SK-N-SH (cell line): ENCODE data around the gene PPP2R1A. TPM values are rescaled to one million over a fixed set of nuclear protein-coding genes. Genes with fewer than 3 reads are reported as not detected.

ENCODE experiments used
- CTCF ChIA-PET: fragments of 300-600, 350-600 bp; formaldehyde crosslinking; extraction: SDS; loops from one replicate; lab custom pipeline; 2021; lab: Yijun Ruan, JAX
- POLR2A ChIA-PET: fragments of 350-600 bp; sonication (Branson Sonifier 250); formaldehyde crosslinking; extraction: SDS; loops from one replicate; lab custom pipeline; 2020; ENCODE audit warnings: antibody characterized with exemption, inconsistent platforms; lab: Yijun Ruan, JAX
- DNase-seq: peaks from one replicate; pipeline ENCODE4 v3.0.0; 2012
- H2AFZ ChIP-seq: fragments of 200-600 bp; sonication (generic); 2 replicates; pipeline ENCODE4 v1.8.1; 2016; ENCODE audit warnings: antibody characterized with exemption, mild to moderate bottlenecking, low read depth
- H3F3A ChIP-seq: fragments of 200-600 bp; sonication (generic); replicated peaks from 2 replicates; pipeline ENCODE3; 2016; ENCODE audit warnings: antibody characterized with exemption, mild to moderate bottlenecking; ENCODE audit not compliant: insufficient read depth
- H3K27ac ChIP-seq, 2 experiments: fragments of 200-500 bp in 1 of 2; fragments of 200-600 bp in 1 of 2; sonication (Bioruptor generic) in 1 of 2; sonication (generic), shearing (Covaris generic) in 1 of 2; 2 replicates each; pipeline versions ENCODE4 v1.5.1 to v1.6.1; 2014 to 2016; ENCODE audit warnings: low read depth in 2 of 2, inconsistent platforms in 1 of 2, low read length in 1 of 2, mild to moderate bottlenecking in 1 of 2, mixed read lengths in 1 of 2
- H3K27me3 ChIP-seq: fragments of 200-600 bp; sonication (generic), shearing (Covaris generic); 2 replicates; pipeline ENCODE4 v1.6.1; 2016; ENCODE audit warnings: mixed run types; ENCODE audit not compliant: insufficient read depth
- H3K36me3 ChIP-seq, 2 experiments: fragments of 200-500 bp in 1 of 2; fragments of 200-600 bp in 1 of 2; sonication (Bioruptor generic) in 1 of 2; sonication (generic) in 1 of 2; replicated peaks in 1 of 2; 2 replicates each; pipeline versions ENCODE3 to v1.5.1; 2014 to 2016; ENCODE audit warnings: low read length in 1 of 2, mild to moderate bottlenecking in 1 of 2; ENCODE audit not compliant: insufficient read depth in 2 of 2, control insufficient read depth in 1 of 2
- H3K4me1 ChIP-seq, 2 experiments: fragments of 200-500 bp in 1 of 2; fragments of 200-600 bp in 1 of 2; sonication (Bioruptor generic) in 1 of 2; sonication (generic), shearing (Covaris generic) in 1 of 2; 2 replicates each; pipeline versions ENCODE4 v1.5.1 to v1.6.1; 2014 to 2016; ENCODE audit warnings: low read depth in 1 of 2, low read length in 1 of 2, mixed run types in 1 of 2; ENCODE audit not compliant: insufficient read depth in 2 of 2, control insufficient read depth in 1 of 2
- H3K4me2 ChIP-seq: fragments of 200-600 bp; sonication (generic), shearing (Covaris generic); 2 replicates; pipeline ENCODE4 v1.6.1; 2017; ENCODE audit warnings: mixed run types
- H3K4me3 ChIP-seq, 2 experiments: fragments of 200-500 bp in 1 of 2; fragments of 200-600 bp in 1 of 2; sonication (Bioruptor generic) in 1 of 2; sonication (generic), shearing (Covaris generic) in 1 of 2; 2 replicates each; pipeline versions ENCODE4 v1.5.1 to v1.8.1; 2014 to 2016; ENCODE audit warnings: low read depth in 2 of 2, inconsistent platforms in 1 of 2, low read length in 1 of 2, mild to moderate bottlenecking in 1 of 2, mixed read lengths in 1 of 2, moderate library complexity in 1 of 2
- H3K79me2 ChIP-seq: fragments of 200-600 bp; sonication (generic); 2 replicates; pipeline ENCODE4 v1.8.1; 2017; ENCODE audit warnings: mild to moderate bottlenecking; ENCODE audit not compliant: insufficient read depth
- H3K9ac ChIP-seq: fragments of 200-600 bp; sonication (generic); 2 replicates; pipeline ENCODE4 v1.6.1; 2017; ENCODE audit warnings: mixed run types
- H3K9me2 ChIP-seq: fragments of 200-600 bp; sonication (generic); 2 replicates; pipeline ENCODE4 v1.6.1; 2017; ENCODE audit warnings: mixed run types
- H3K9me3 ChIP-seq: fragments of 200-600 bp; sonication (generic); 2 replicates; pipeline ENCODE4 v1.6.1; 2017; ENCODE audit warnings: mixed run types, mild to moderate bottlenecking, moderate library complexity
- H4K20me1 ChIP-seq: fragments of 200-600 bp; sonication (generic); 2 replicates; pipeline ENCODE4 v1.6.1; 2017; ENCODE audit warnings: mild to moderate bottlenecking, mixed run types; ENCODE audit not compliant: insufficient read depth
- FOXJ3 ChIP-seq: sonication (generic); formaldehyde crosslinking; IDR thresholded peaks from 2 replicates; pipeline ENCODE4 v1.5.1; 2020; ENCODE audit warnings: mild to moderate bottlenecking, missing genetic modification reagents
- JUND ChIP-seq: IDR thresholded peaks from 2 replicates; pipeline ENCODE4 v1.4.0; 2012
- MEF2A ChIP-seq: IDR thresholded peaks from 2 replicates; pipeline ENCODE4 v1.4.0; 2012; ENCODE audit warnings: low read depth, borderline replicate concordance
- MXI1 ChIP-seq: IDR thresholded peaks from 2 replicates; pipeline ENCODE4 v1.6.1; 2012; ENCODE audit warnings: mild to moderate bottlenecking, low read depth, low read length, improper control_type of control experiment
- NFIC ChIP-seq: IDR thresholded peaks from 2 replicates; pipeline ENCODE4 v1.4.0; 2012; ENCODE audit warnings: borderline replicate concordance
- POLR2AphosphoS5 ChIP-seq: IDR thresholded peaks from 2 replicates; pipeline ENCODE4 v1.6.1; 2012; ENCODE audit warnings: low read depth, low read length
- RCOR1 ChIP-seq: fragments of 150-350 bp; IDR thresholded peaks from 2 replicates; pipeline ENCODE4 v1.6.1; 2017; ENCODE audit warnings: antibody characterized with exemption, low read length
- TAF1 ChIP-seq: IDR thresholded peaks from 2 replicates; pipeline ENCODE4 v1.6.1; 2012; ENCODE audit warnings: low read depth, mild to moderate bottlenecking, low read length, moderate library complexity, borderline replicate concordance
- YY1 ChIP-seq: IDR thresholded peaks from 2 replicates; pipeline ENCODE4 v1.4.0; 2012; ENCODE audit warnings: low read depth, mild to moderate bottlenecking
- WGBS: methylation state at CpG from one replicate; pipeline ENCODE4 v1.1.6; 2017; ENCODE audit warnings: low lambda C conversion rate; 5-methylcytosine and 5-hydroxymethylcytosine counted together
- polyA plus RNA-seq, 3 experiments: library from polyadenylated mRNA; depleted of rRNA; stranded (reverse); fragments of >200 nt; gene quantifications; 2 replicates each; pipeline ENCODE4 v1.2.3, GENCODE V29; 2012
- TF ChIP-seq, protein P1 (sequence below): IDR thresholded peaks from 2 replicates; pipeline ENCODE4 v1.4.0; 2012; ENCODE audit warnings: low read depth, borderline replicate concordance
- TF ChIP-seq, protein P2 (sequence below): IDR thresholded peaks from 2 replicates; pipeline ENCODE4 v1.4.0; 2012; ENCODE audit warnings: low read depth, borderline replicate concordance
- TF ChIP-seq, protein P3 (sequence below): IDR thresholded peaks from 2 replicates; pipeline ENCODE4 v1.4.0; 2012; ENCODE audit warnings: low read depth

PPP2R1A gene
- polyA plus RNA-seq, 1 of the 3 experiments (the other 2 are of a cell fraction), result 163 TPM

DNA sequence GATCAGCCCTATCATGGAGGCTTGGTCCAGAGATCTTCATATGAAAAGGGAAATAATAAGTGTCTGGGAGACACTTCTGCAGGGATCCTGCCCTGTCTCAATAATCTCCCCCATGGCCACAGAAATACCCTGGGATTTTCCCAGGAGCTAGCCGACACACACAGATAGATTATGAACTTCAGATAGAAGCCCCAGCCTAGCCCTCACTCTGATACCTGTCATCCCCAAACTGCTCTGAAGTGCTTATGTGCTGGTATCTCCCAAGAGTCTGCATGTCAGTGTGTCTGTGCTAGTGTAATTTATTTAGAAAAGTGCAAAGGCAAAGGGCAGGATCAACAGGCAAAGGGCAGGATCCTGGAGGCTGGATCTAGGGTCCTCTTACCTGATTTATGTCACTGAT is 40.8 kb downstream of the PPP2R1A start:
- DNase-seq, result no peak
- no peak overlapping the region; the same call in 1 of the 2 replicates for H3K4me2 ChIP-seq
- no peaks in the 10 kb centered on the region for H3K9me2 ChIP-seq
- no peak overlapping the region for H3K27ac ChIP-seq
- H3K79me2 ChIP-seq, result no peaks in the 10 kb centered on the region
- H3K36me3 ChIP-seq, result peaks cover 30 to 34% of the 10 kb centered on the region in 2 experiments
- H3K4me1 ChIP-seq, result no peaks in the 10 kb centered on the region; a peak in 1 of 4 replicates
- no peak overlapping the region for H3K9ac ChIP-seq
- TF ChIP-seq JUND, result no peak
- no peaks in the 10 kb centered on the region for H3K9me3 ChIP-seq
- no peak overlapping the region for H3K4me3 ChIP-seq
- WGBS, result 57% methylated on average over 1 of the region's 1 CpG
- peaks cover 21% of the 10 kb centered on the region for H3F3A ChIP-seq
- ChIA-PET POLR2A (no interaction called here), CTCF (interaction anchor here (1.0 kb wide), 2 partner anchors 17 to 91 kb away, joined by 3 to 4 read pairs; partner anchors contain the start of gene ZNF616)
- no peaks in the 10 kb centered on the region for H4K20me1 ChIP-seq
- H2AFZ ChIP-seq, result no peak overlapping the region
- H3K27me3 ChIP-seq, result no peaks in the 10 kb centered on the region

DNA sequence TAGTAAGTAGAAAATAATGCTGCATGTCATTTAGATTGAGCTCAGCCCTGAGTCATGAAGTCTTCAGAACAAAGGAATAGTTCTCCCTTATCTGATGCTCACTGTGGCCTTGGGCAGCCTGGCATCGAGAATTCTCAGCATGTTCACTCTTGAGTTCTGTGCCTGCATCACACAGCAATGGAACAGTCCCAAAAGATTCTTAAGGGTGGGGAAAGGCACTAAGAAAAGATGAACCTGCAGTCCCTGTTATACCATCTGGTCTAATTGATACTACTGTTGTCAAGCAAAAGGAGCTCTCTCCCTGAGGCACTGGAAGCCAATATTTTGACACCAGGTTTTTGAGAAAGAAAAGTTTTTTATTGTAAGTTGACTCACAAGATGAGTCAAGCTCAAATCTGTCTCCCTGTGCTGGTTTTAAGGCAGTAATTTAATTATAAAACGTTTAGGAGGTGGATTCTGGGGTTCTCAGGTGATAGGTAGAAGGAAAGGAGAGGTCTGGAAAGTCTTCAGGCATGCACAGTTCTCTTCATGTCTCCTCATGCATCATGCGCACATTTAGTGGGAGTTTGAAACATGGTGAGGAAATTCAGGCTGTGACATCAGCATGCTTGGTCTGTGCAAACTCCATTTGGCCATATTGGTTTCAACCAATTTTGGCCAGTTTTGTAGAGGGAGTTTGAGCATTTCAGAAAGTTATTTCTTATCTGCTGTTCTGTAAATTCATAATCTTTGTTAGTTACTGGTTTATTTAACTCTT is 41.5 kb downstream of the PPP2R1A start:
- H3K79me2 ChIP-seq, result no peaks in the 10 kb centered on the region
- DNase-seq, result no peak
- H3K4me3 ChIP-seq, result no peak overlapping the region
- H3K27me3 ChIP-seq, result no peaks in the 10 kb centered on the region
- no peaks in the 10 kb centered on the region for H3K9me3 ChIP-seq
- ChIA-PET CTCF (interaction anchor here (1.0 to 2.0 kb wide), 3 partner anchors 17 to 92 kb away, joined by 3 to 6 read pairs (median 4); partner anchors contain the start of gene ZNF616), POLR2A (no interaction called here)
- H3K36me3 ChIP-seq, result peaks cover 24 to 27% of the 10 kb centered on the region in 2 experiments
- H3K4me1 ChIP-seq, result no peaks in the 10 kb centered on the region; a peak in 1 of 4 replicates
- no peak overlapping the region for H3K9ac ChIP-seq
- H3K4me2 ChIP-seq, result no peak overlapping the region; the same call in 1 of the 2 replicates
- peaks cover 21% of the 10 kb centered on the region for H3F3A ChIP-seq
- H3K9me2 ChIP-seq, result no peaks in the 10 kb centered on the region
- H2AFZ ChIP-seq, result no peak overlapping the region
- TF ChIP-seq NFIC (no peak), MEF2A (no peak), FOXJ3 (CRISPR knock-in tag) (no peak)
- TF ChIP-seq, protein P1, sequence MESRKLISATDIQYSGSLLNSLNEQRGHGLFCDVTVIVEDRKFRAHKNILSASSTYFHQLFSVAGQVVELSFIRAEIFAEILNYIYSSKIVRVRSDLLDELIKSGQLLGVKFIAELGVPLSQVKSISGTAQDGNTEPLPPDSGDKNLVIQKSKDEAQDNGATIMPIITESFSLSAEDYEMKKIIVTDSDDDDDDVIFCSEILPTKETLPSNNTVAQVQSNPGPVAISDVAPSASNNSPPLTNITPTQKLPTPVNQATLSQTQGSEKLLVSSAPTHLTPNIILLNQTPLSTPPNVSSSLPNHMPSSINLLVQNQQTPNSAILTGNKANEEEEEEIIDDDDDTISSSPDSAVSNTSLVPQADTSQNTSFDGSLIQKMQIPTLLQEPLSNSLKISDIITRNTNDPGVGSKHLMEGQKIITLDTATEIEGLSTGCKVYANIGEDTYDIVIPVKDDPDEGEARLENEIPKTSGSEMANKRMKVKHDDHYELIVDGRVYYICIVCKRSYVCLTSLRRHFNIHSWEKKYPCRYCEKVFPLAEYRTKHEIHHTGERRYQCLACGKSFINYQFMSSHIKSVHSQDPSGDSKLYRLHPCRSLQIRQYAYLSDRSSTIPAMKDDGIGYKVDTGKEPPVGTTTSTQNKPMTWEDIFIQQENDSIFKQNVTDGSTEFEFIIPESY, result no peak
- 57% methylated on average over 3 of the region's 3 CpGs for WGBS
- no peaks in the 10 kb centered on the region for H4K20me1 ChIP-seq
- H3K27ac ChIP-seq, result no peak overlapping the region

DNA sequence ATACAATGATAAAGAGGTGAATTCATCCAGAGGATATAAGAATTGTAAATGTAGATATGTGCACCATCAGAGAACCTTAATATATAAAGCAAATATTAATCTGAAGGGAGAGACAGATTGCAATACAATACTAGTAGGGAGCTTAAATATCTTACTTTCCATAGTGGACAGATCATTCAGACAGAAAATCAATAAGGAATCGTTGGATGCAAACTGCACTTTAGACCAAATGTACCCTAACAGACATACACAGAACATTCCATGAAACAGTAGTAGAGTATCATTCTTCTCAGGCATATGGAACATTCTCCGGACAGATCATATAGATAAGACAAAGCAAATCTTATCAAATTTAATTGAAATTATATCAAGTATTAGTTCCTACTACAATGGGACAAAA is 44.6 kb downstream of the PPP2R1A start:
- CTCF ChIA-PET, result no interaction called here
- no peak overlapping the region for H3K4me3 ChIP-seq
- no peaks in the 10 kb centered on the region for H3K9me2 ChIP-seq
- no peaks in the 10 kb centered on the region for H3K79me2 ChIP-seq
- POLR2A ChIA-PET, result no interaction called here
- no peaks in the 10 kb centered on the region for H3K27me3 ChIP-seq
- no peaks in the 10 kb centered on the region; a peak in 1 of 4 replicates for H3K4me1 ChIP-seq
- H4K20me1 ChIP-seq, result no peaks in the 10 kb centered on the region
- 28% methylated on average over 2 of the region's 2 CpGs for WGBS
- no peak for DNase-seq
- no peak overlapping the region for H3K4me2 ChIP-seq
- H3F3A ChIP-seq, result peaks cover 12% of the 10 kb centered on the region
- H3K27ac ChIP-seq, result no peak overlapping the region
- H3K9ac ChIP-seq, result no peak overlapping the region
- no peak overlapping the region for H2AFZ ChIP-seq
- peaks cover 0 to 13% of the 10 kb centered on the region in 2 experiments for H3K36me3 ChIP-seq
- no peaks in the 10 kb centered on the region for H3K9me3 ChIP-seq
- TF ChIP-seq YY1, result no peak
- TF ChIP-seq, protein P2, sequence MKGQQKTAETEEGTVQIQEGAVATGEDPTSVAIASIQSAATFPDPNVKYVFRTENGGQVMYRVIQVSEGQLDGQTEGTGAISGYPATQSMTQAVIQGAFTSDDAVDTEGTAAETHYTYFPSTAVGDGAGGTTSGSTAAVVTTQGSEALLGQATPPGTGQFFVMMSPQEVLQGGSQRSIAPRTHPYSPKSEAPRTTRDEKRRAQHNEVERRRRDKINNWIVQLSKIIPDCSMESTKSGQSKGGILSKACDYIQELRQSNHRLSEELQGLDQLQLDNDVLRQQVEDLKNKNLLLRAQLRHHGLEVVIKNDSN, result no peak
- TF ChIP-seq RCOR1, result no peak
- no peak for TF ChIP-seq NFIC
- TF ChIP-seq, protein P1, result no peak
- no peak for TF ChIP-seq MXI1
- no peak for TF ChIP-seq POLR2AphosphoS5
- no peak for TF ChIP-seq TAF1
- TF ChIP-seq, protein P3, sequence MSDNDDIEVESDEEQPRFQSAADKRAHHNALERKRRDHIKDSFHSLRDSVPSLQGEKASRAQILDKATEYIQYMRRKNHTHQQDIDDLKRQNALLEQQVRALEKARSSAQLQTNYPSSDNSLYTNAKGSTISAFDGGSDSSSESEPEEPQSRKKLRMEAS, result no peak
